Activated CD8-positive, alpha-beta memory T cell treated with anti-CD3 and anti-CD28 coated beads, Interleukin-2, amount 50 U/mL, for 1 hour (primary cell): Measurements from ENCODE around the gene ETFB.

Source experiments
- DNase-seq: peaks from one replicate; pipeline ENCODE4 v3.0.0-alpha.2; 2020; ENCODE audit errors: extremely low read depth

Gene ETFB

GRCh38 chr19:51372649-51373504 is 6.7 kb upstream of the ETFB start, which contains the start of gene NKG7:
Gene NKG7, minus strand, starts transcription at chr19:51372654. Its CDS starts 119 bp downstream, at chr19:51372535.
- peak; percentile 62 for DNase-seq

GRCh38 chr19:51372021-51372648 is 5.9 kb upstream of the ETFB start:
- no peak for DNase-seq

GRCh38 chr19:51371186-51371690 is 5.0 kb upstream of the ETFB start:
- no peak for DNase-seq

- DNase-seq: no peak
These were observed 4.0 kb upstream of the ETFB start for GRCh38 chr19:51370230-51370629.

GRCh38 chr19:51368366-51369282 is 2.4 kb upstream of the ETFB start, which contains the start of gene CLDND2:
Gene CLDND2, minus strand, starts transcription at chr19:51369003. Its CDS starts 426 bp downstream, at chr19:51368577.
- no peak for DNase-seq

GRCh38 chr19:51367565-51368365 is 1.6 kb upstream of the ETFB start:
- DNase-seq: peak; percentile 84

- no peak for DNase-seq
These were observed 1.0 kb upstream of the ETFB start for GRCh38 chr19:51367255-51367564.

- DNase-seq: peak; percentile 86
These were observed 434 bp upstream of the ETFB start for GRCh38 chr19:51366389-51367254.

- no peak for DNase-seq
These were observed 800 bp downstream of the ETFB start for GRCh38 chr19:51365211-51365964.

GRCh38 chr19:51364200-51365106 is 1.7 kb downstream of the ETFB start:
- no peak for DNase-seq

GRCh38 chr19:51361239-51361638 is 4.9 kb downstream of the ETFB start:
- no peak for DNase-seq

GRCh38 chr19:51359294-51359693 is 6.9 kb downstream of the ETFB start:
- DNase-seq: no peak

- no peak for DNase-seq
These were observed 8.2 kb downstream of the ETFB start for GRCh38 chr19:51357952-51358351.

- no peak for DNase-seq
These were observed 9.9 kb downstream of the ETFB start for GRCh38 chr19:51356159-51356801.

GRCh38 chr19:51354742-51355148 is 11.4 kb downstream of the ETFB start:
- DNase-seq: no peak

- no peak for DNase-seq
These were observed 12.0 kb downstream of the ETFB start for GRCh38 chr19:51354103-51354741.

- no peak for DNase-seq
These were observed 13.3 kb downstream of the ETFB start for GRCh38 chr19:51352783-51353360.
